OCI-LY7 (cell line): ENCODE measurements around the gene DNASE1L1.

Experiments used
- EZH2phosphoT487 ChIP-seq: fragments of 200-600 bp; sonication (generic); IDR thresholded peaks from 2 replicates; pipeline ENCODE4 v1.6.1; 2018; ENCODE audit warnings: low read depth, borderline replicate concordance, mild to moderate bottlenecking, mixed run types, antibody characterized with exemption, low read length, moderate library complexity, mixed read lengths
- TF ChIP-seq, protein P1 (sequence below): fragments of 200-600 bp; sonication (generic); conservative IDR thresholded peaks from 2 replicates; pipeline ENCODE4 v1.5.1; 2014; ENCODE audit warnings: mild to moderate bottlenecking, antibody characterized with exemption, low read length, moderate library complexity, mixed read lengths

GRCh38 chrX:154441564-154441963, 32.5 kb upstream of the DNASE1L1 start:
- TF ChIP-seq, protein P1, sequence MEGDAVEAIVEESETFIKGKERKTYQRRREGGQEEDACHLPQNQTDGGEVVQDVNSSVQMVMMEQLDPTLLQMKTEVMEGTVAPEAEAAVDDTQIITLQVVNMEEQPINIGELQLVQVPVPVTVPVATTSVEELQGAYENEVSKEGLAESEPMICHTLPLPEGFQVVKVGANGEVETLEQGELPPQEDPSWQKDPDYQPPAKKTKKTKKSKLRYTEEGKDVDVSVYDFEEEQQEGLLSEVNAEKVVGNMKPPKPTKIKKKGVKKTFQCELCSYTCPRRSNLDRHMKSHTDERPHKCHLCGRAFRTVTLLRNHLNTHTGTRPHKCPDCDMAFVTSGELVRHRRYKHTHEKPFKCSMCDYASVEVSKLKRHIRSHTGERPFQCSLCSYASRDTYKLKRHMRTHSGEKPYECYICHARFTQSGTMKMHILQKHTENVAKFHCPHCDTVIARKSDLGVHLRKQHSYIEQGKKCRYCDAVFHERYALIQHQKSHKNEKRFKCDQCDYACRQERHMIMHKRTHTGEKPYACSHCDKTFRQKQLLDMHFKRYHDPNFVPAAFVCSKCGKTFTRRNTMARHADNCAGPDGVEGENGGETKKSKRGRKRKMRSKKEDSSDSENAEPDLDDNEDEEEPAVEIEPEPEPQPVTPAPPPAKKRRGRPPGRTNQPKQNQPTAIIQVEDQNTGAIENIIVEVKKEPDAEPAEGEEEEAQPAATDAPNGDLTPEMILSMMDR, result no peak
- no peak for TF ChIP-seq EZH2phosphoT487
